ENCODE results near the gene STPG1. TPM values are rescaled to one million over a fixed set of nuclear protein-coding genes. Genes with fewer than 3 reads are reported as not detected.

STPG1 gene
- total RNA-seq, 1 experiment from 2014 or later = 9.1 TPM

DNA sequence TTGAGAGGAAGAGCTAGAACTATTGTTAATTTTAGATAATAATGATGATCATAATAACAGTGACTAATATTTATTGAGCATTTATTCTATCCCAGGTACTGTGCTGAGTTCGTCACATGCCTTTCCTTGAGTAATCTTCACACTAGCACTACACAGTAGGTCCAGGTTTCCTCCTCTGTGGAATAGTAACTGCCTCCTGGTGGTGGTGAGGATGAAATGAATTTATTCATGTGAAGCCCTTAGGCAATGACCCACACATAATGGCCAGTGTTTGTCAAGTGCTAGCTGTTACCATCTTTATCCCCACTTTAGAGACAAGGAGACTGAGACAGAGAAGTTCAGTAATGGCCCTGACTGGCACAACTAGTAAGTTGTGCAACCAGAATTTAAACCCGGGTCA, 7.9 kb upstream of the STPG1 start:
- DNase-seq = no peak
- no peak overlapping the region for H3K27ac Mint-ChIP-seq (ENCODE audit: unreplicated experiment)
- peaks cover 13% of the 10 kb centered on the region for H3K36me3 Mint-ChIP-seq (ENCODE audit: insufficient read depth, unreplicated experiment)
- no TSS peak for BruUV-seq (replicated peaks)
- H3K27me3 Mint-ChIP-seq (ENCODE audit: unreplicated experiment) = no peaks in the 10 kb centered on the region
- H3K4me3 Mint-ChIP-seq (ENCODE audit: low read depth, unreplicated experiment) = no peak overlapping the region
- TF ChIP-seq, protein P1, sequence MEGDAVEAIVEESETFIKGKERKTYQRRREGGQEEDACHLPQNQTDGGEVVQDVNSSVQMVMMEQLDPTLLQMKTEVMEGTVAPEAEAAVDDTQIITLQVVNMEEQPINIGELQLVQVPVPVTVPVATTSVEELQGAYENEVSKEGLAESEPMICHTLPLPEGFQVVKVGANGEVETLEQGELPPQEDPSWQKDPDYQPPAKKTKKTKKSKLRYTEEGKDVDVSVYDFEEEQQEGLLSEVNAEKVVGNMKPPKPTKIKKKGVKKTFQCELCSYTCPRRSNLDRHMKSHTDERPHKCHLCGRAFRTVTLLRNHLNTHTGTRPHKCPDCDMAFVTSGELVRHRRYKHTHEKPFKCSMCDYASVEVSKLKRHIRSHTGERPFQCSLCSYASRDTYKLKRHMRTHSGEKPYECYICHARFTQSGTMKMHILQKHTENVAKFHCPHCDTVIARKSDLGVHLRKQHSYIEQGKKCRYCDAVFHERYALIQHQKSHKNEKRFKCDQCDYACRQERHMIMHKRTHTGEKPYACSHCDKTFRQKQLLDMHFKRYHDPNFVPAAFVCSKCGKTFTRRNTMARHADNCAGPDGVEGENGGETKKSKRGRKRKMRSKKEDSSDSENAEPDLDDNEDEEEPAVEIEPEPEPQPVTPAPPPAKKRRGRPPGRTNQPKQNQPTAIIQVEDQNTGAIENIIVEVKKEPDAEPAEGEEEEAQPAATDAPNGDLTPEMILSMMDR (IDR thresholded peaks at IDR 0.05; ENCODE audit: unreplicated experiment) = no peak
- CTCF ChIA-PET = no interaction called here
- H3K4me1 Mint-ChIP-seq (ENCODE audit: low read depth, unreplicated experiment) = peaks cover 14% of the 10 kb centered on the region
- no peaks in the 10 kb centered on the region for H3K9me3 Mint-ChIP-seq (ENCODE audit: low read depth, unreplicated experiment)
- intact Hi-C loops (cut with micrococcal nuclease; ENCODE audit: unreplicated experiment) = no loop called here

DNA sequence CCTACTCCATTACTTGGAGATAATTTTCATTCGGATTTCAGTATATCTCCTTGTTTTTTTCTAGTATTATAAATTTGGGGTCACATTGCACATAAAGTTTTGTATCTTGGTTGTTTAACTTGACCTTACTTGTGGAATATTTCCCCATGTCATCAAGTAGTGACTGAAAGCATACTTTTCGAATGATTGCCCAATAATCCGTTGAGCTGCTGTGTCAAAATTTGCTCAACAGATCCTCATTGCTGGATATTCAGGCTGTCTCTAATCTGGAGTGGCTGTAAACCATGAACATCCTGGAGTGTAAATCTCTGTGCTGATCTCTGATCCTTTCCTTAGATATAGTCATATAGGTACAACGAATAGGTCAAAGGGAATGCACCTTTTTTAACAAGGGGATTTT, 7.0 kb upstream of the STPG1 start:
- Mint-ChIP-seq H3K9me3 (ENCODE audit: low read depth, unreplicated experiment) (no peaks in the 10 kb centered on the region), H3K4me1 (ENCODE audit: low read depth, unreplicated experiment) (peaks cover 15% of the 10 kb centered on the region), H3K27ac (ENCODE audit: unreplicated experiment) (no peak overlapping the region), H3K4me3 (ENCODE audit: low read depth, unreplicated experiment) (no peak overlapping the region), H3K27me3 (ENCODE audit: unreplicated experiment) (no peaks in the 10 kb centered on the region), H3K36me3 (ENCODE audit: insufficient read depth, unreplicated experiment) (peaks cover 22% of the 10 kb centered on the region)
- CTCF ChIA-PET = no interaction called here
- BruUV-seq (replicated peaks) = no TSS peak
- intact Hi-C loops (cut with micrococcal nuclease; ENCODE audit: unreplicated experiment) = no loop called here
- DNase-seq = no peak
- TF ChIP-seq, protein P1 (IDR thresholded peaks at IDR 0.05; ENCODE audit: unreplicated experiment) = no peak

DNA sequence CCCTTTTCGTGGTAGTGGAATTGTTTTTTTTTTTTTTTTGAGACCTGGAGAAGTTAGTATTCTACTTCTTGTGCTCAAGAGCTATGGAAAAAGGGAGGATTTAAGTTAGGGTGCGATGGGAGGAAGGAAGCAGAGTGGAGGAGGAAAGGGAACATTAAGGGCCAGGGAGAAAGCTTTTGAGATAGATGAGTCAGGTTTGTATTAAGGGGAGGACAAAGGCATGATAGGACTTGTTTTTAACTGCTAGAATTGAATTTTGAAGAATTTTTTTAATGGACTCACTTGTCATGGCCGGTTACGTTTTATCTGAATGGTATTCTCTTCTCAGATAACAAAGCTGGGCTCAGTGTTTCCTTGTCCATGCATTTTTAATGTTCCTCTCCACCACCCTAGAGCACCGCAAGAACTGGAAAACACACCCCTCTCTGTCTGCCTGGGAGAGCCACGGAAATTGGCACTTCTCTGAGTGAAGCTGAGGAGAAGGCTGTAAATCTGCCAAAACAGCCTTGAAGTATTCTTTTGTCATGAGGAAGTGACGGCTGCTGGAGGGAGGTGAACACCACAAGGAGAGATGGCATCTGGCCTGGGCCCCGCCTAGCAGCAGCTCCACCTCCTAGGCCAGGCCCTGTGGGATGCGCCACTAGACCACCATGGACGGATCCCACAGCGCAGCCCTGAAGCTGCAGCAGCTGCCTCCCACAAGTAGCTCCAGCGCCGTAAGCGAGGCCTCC, 5.5 kb upstream of the STPG1 start:
- BruUV-seq (replicated peaks) = no TSS peak
- H3K27me3 Mint-ChIP-seq (ENCODE audit: unreplicated experiment) = no peaks in the 10 kb centered on the region
- peaks cover 36% of the 10 kb centered on the region for H3K36me3 Mint-ChIP-seq (ENCODE audit: insufficient read depth, unreplicated experiment)
- no peaks in the 10 kb centered on the region for H3K9me3 Mint-ChIP-seq (ENCODE audit: low read depth, unreplicated experiment)
- DNase-seq = no peak
- no peak overlapping the region for H3K27ac Mint-ChIP-seq (ENCODE audit: unreplicated experiment)
- H3K4me1 Mint-ChIP-seq (ENCODE audit: low read depth, unreplicated experiment) = peaks cover 24% of the 10 kb centered on the region
- CTCF ChIA-PET = no interaction called here
- TF ChIP-seq, protein P1 (IDR thresholded peaks at IDR 0.05; ENCODE audit: unreplicated experiment) = no peak
- no peak overlapping the region for H3K4me3 Mint-ChIP-seq (ENCODE audit: low read depth, unreplicated experiment)
- intact Hi-C loops (cut with micrococcal nuclease; ENCODE audit: unreplicated experiment) = loop anchor here (10.0 kb wide), 2 partner anchors 86 to 216 kb away; partner anchors contain the start of gene RCAN3

DNA sequence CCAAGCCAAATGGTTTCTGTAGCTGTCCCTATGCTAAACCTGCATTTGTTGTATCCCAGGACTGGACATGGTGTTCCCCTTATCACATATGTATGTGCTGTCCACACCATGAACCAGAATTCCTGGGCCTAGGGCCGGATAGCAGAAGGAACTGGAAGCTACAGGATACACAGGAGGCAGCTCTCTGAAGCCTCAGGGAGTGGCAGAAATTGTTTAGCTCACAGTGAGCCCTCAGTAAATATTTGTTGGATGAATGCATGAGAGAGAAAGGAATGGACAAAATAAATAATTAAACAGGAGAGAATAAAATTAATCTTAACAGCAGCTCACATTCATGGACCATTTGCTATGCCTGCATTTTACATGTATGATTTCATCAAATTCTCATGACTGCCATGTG, 4.1 kb upstream of the STPG1 start:
- Mint-ChIP-seq H3K4me3 (ENCODE audit: low read depth, unreplicated experiment) (no peak overlapping the region), H3K4me1 (ENCODE audit: low read depth, unreplicated experiment) (peaks cover 25% of the 10 kb centered on the region), H3K27ac (ENCODE audit: unreplicated experiment) (no peak overlapping the region), H3K27me3 (ENCODE audit: unreplicated experiment) (no peaks in the 10 kb centered on the region), H3K9me3 (ENCODE audit: low read depth, unreplicated experiment) (no peaks in the 10 kb centered on the region), H3K36me3 (ENCODE audit: insufficient read depth, unreplicated experiment) (peaks cover 48% of the 10 kb centered on the region)
- CTCF ChIA-PET = no interaction called here
- no TSS peak for BruUV-seq (replicated peaks)
- intact Hi-C loops (cut with micrococcal nuclease; ENCODE audit: unreplicated experiment) = loop anchor here (10.0 kb wide), 2 partner anchors 87 to 217 kb away; partner anchors contain the start of gene RCAN3
- DNase-seq = no peak
- TF ChIP-seq, protein P1 (IDR thresholded peaks at IDR 0.05; ENCODE audit: unreplicated experiment) = no peak

Measured in Calu3 (cell line).